Dermis microvascular lymphatic vessel endothelial cell (primary cell): ENCODE results near the gene PIP4K2C. TPM values are rescaled to one million over a fixed set of nuclear protein-coding genes. Genes with fewer than 3 reads are reported as not detected.
"Not testable (repeated sequence)": the region's sequence is repeated elsewhere in the genome, so short reads cannot be mapped to it uniquely, and the experiment has no call there.

Experiments
- DNase-seq, 2 donors: peaks; one replicate each; pipeline versions ENCODE4 v3.0.0 to v3.0.0-alpha.2; 2010; ENCODE audit warnings: low read depth in 2 of 2
- total RNA-seq: library from RNA; depleted of rRNA; stranded (reverse); fragments of >200 nt; gene quantifications from 2 replicates; pipeline ENCODE4 v1.2.1, GENCODE V29; 2014

The PIP4K2C gene
- total RNA-seq, 1 donor from 2014 or later: 10.9 TPM

DNA sequence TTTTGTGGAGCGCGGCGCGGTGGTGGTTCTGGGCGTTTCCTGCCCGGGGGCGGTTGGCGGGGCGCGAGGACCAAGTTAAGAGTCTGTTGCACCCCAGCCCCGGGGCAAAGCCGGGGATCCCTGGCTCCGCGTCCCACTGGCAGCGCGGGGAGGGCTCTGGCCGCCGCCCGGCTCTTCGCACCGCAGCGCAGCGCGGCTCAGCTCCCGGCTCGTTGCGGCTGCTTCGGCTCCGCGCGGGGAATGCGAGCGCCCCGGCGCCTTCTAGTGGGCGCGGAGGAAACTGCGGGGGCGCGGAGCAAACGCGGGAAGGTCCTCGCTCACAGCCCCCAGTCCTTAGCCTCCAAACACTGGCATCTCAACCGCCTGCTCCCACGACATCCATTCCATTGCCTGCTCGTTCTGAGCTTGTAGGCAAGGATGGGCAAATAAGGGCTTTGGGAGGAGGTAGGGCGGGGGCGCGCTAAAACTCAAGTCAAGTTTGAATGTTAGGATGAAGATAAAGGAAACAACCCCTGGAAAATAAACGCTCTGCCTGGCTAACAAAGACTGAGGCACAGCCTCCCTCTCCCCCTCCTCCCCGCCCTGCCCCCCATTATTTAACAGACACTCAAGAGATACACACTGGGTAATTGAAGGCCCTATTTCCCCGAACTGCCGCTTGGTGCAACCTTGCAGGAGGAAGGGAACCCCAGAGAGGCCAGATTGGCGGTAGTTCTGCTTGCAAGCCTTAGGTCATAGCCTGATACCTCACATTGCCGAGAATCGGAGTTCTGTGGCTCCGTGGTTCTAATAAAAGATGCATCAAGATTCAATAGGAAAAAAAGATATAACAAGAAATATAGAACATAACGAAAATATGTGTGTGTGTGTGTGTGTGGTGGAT lies 42.2 kb downstream of the PIP4K2C start, which contains the start of gene B4GALNT1:
B4GALNT1 (minus strand) TSS at position 244 of the 883 bp plus-strand sequence. CDS start 1,069 bp downstream, outside the sequence.
- peak in 1 of 2 donors; percentile 57 for DNase-seq

DNA sequence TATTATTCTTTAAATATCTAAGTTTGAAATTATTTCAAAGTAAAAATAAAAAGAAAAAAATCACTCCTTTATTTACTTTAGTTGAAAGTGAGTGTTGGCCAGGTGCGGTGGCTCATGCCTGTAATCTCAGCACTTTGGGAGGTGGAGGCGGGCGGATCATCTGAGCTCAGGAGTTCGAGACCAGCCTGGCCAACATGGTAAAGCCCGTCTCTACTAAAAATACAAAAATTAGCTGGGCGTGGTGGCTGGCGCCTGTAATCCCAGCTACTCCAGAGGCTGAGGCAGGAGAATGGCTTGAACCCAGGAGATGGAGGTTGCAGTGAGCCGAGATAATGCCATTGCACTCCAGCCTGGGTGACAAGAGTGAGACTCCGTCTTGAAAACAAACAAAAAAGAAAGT lies 45.7 kb downstream of the PIP4K2C start:
- DNase-seq: not testable (repeated sequence)

- DNase-seq: no peak
Observed at GRCh38 chr12:57637364-57637763, 46.4 kb downstream of the PIP4K2C start.

- DNase-seq: no peak
Observed at GRCh38 chr12:57638096-57638495, 47.1 kb downstream of the PIP4K2C start.

DNA sequence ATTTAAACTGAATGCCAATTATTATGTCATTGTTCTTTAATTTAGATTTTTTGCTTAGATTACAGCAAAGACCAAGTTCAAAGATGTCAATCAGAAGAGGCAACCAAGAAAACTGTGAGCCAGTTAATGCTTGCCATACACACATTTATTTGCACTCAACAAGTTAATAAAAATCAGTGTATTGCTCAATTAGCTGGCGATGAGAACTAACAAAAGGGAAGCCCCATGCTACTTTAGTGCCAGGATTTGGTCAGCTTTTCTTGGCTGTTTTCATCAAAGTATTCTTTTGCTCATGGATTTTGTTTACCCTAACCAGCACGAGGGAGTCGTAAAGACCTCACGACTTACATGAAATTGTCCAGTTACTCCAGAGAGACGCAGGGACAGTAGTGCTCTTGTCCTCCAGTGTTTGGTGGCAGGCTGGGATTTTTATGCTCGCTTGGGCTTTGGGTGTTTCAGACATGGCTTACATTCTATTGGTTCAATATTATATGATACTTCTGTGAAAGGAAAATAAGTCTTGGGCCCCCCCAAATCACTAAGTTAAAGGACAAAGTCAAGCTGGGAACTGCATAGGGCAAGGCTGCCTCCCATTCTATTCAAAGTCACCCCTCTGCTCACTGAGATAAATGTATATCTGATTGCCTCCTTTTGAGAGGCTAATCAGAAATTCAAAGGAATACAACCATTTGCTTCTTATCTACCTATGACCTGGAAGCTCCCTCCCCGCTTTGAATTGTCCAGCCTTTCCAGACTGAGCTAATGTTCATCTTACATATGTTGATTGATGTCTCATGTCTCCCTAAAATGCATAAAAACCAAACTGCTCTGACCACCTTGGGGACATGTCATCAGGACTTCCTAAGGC lies 49.4 kb downstream of the PIP4K2C start:
- DNase-seq: no peak

GRCh38 chr12:57641699-57642442 lies 50.9 kb downstream of the PIP4K2C start:
- DNase-seq: no peak

DNA sequence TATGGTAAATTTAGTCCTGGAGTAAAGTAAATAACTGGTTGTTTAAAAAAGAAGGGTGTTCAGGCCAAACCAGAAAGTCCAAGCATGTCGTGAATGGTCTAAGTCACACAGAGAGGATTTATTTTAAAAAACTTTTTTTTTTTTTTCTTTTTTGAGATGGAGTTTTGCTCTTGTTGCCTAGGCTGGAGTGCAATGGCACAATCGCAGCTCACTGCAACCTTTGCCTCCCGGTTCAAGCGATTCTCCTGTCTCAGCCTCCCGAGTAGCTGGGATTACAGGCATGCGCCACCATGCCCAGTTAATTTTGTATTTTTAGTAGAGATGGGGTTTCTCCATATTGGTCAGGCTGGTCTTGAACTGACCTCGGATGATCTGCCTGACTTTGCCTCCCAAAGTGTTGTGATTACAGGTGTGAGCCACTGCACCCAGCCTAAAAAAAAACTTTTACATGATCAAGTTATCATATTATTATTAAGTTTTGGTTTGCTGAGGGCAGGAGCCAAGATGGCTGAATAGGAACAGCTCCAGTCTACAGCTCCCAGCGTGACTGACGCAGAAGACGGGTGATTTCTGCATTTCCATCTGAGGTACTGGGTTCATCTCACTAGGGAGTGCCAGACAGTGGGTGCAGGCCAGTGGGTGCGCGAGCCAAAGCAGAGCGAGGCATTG lies 55.1 kb downstream of the PIP4K2C start:
- peak in 1 of 2 donors; percentile 33 for DNase-seq

DNA sequence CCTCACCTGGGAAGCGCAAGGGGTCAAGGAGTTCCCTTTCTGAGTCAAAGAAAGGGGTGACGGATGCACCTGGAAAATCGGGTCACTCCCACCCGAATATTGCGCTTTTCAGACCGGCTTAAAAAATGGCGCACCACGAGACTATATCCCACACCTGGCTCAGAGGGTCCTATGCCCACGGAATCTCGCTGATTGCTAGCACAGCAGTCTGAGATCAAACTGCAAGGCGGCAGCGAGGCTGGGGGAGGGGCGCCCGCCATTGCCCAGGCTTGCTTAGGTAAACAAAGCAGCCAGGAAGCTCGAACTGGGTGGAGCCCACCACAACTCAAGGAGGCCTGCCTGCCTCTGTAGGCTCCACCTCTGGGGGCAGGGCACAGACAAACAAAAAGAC lies 55.7 kb downstream of the PIP4K2C start:
- DNase-seq: not testable (repeated sequence)

Other genes with a start within 250 kb of the PIP4K2C start
- gene R3HDM2, start 160.1 kb upstream of the PIP4K2C start, total RNA-seq: 3.1 and 9.1 TPM in 2 replicates
- not detected in 2 replicates for gene INHBC, start 156.4 kb upstream of the PIP4K2C start, total RNA-seq
- not detected in 2 replicates for gene INHBE, start 135.9 kb upstream of the PIP4K2C start, total RNA-seq
- gene GLI1, start 131.4 kb upstream of the PIP4K2C start, total RNA-seq: under 0.01 TPM in 1 of 2 replicates, not detected in the other
- 0.13 TPM in 1 of 2 replicates, not detected in the other for gene ARHGAP9, start 111.3 kb upstream of the PIP4K2C start, total RNA-seq
- 72.9 and 77.4 TPM in 2 replicates for gene MARS1, start 103.1 kb upstream of the PIP4K2C start, total RNA-seq
- 6.2 and 10.1 TPM in 2 replicates for gene DDIT3, start 70.7 kb upstream of the PIP4K2C start, total RNA-seq
- 5.9 and 8.6 TPM in 2 replicates for gene MBD6, start 68.4 kb upstream of the PIP4K2C start, total RNA-seq
- 75.1 and 102 TPM in 2 replicates for gene DCTN2, start 44.0 kb upstream of the PIP4K2C start, total RNA-seq
- gene KIF5A, start 41.1 kb upstream of the PIP4K2C start, total RNA-seq: under 0.01 TPM in 2 replicates
- 1.0 and 4.4 TPM in 2 replicates for gene DTX3, start 13.6 kb downstream of the PIP4K2C start, total RNA-seq
- gene ARHGEF25, start 20.2 kb downstream of the PIP4K2C start, total RNA-seq: 0.77 and 1.6 TPM in 2 replicates
- gene B4GALNT1, start 42.0 kb downstream of the PIP4K2C start, total RNA-seq: 0.13 TPM in 2 replicates
- 141 and 188 TPM in 2 replicates for gene OS9, start 102.9 kb downstream of the PIP4K2C start, total RNA-seq
- gene AGAP2, start 147.6 kb downstream of the PIP4K2C start, total RNA-seq: 0.26 and 0.51 TPM in 2 replicates
- 41.6 and 53.9 TPM in 2 replicates for gene TSPAN31, start 153.8 kb downstream of the PIP4K2C start, total RNA-seq
- 146 and 180 TPM in 2 replicates for gene CDK4, start 161.1 kb downstream of the PIP4K2C start, total RNA-seq
- gene MARCHF9, start 163.9 kb downstream of the PIP4K2C start, total RNA-seq: 3.0 and 5.8 TPM in 2 replicates
- gene CYP27B1, start 175.9 kb downstream of the PIP4K2C start, total RNA-seq: 0.13 and 0.39 TPM in 2 replicates
- 2.4 and 4.0 TPM in 2 replicates for gene METTL1, start 180.9 kb downstream of the PIP4K2C start, total RNA-seq
- 4.5 and 7.6 TPM in 2 replicates for gene EEF1AKMT3, start 181.4 kb downstream of the PIP4K2C start, total RNA-seq
- gene TSFM, start 191.6 kb downstream of the PIP4K2C start, total RNA-seq: 15.2 and 18.5 TPM in 2 replicates
- gene AVIL, start 227.5 kb downstream of the PIP4K2C start, total RNA-seq: 0.90 and 1.3 TPM in 2 replicates